ENCODE data around the gene HM13. TPM values are rescaled to one million over a fixed set of nuclear protein-coding genes. Genes with fewer than 3 reads are reported as not detected.

Gene HM13
- total and polyA plus RNA-seq, 4 donors = 57.6 to 210 (median 99.1) TPM

- 13% methylated on average over 31 of the region's 31 CpGs for WGBS
- H3K36me3 ChIP-seq (ENCODE audit: control insufficient read depth in 4 of 4, insufficient read depth in 3 of 4, low read depth in 1 of 4, low read length in 3 of 4) = no peaks in the 10 kb centered on the region
- H3K27ac ChIP-seq (ENCODE audit: low read depth in 1 of 2, low read length in 2 of 2) = peak overlapping the region; percentile 6 to 14
- no peak overlapping the region for H3K9ac ChIP-seq (ENCODE audit: low read depth in 1 of 2, low read length in 2 of 2)
- TF ChIP-seq SP1 (IDR thresholded peaks at IDR 0.05) (peak; percentile 31), CTCF (IDR thresholded peaks at IDR 0.05; ENCODE audit: low read depth, low read length, missing input control) (no peak), JUND (IDR thresholded peaks at IDR 0.05) (peak in 1 of 2 donors; percentile 20), NR2F2 (IDR thresholded peaks at IDR 0.05) (peak; percentile 95), RXRA (IDR thresholded peaks at IDR 0.05) (no peak)
- peak; percentile 43 for DNase-seq (ENCODE audit: low spot score)
- peaks cover 0 to 4% (median 2%) of the 10 kb centered on the region in 4 donors for H3K27me3 ChIP-seq (ENCODE audit: control insufficient read depth in 4 of 4, insufficient read depth in 4 of 4, low read length in 3 of 4)
- H3K4me3 ChIP-seq (ENCODE audit: low read depth in 1 of 3, low read length in 3 of 3) = no peak overlapping the region
- no peaks in the 10 kb centered on the region for H3K9me3 ChIP-seq (ENCODE audit: control insufficient read depth in 4 of 4, low read length in 3 of 4)
- no peaks in the 10 kb centered on the region for H3K4me1 ChIP-seq (ENCODE audit: control insufficient read depth in 4 of 4, insufficient read depth in 4 of 4, low read length in 3 of 4)
These were observed 28.5 kb upstream of the HM13 start for GRCh38 chr20:31485450-31486339.

GRCh38 chr20:31488115-31488514 lies 26.1 kb upstream of the HM13 start:
- no peak for DNase-seq (ENCODE audit: low spot score)

More at GRCh38 chr20:31488115-31488514, 26.1 kb upstream of the HM13 start:
- Histone ChIP-seq H3K9me3 (ENCODE audit: control insufficient read depth in 4 of 4, low read length in 3 of 4) (no peaks in the 10 kb centered on the region), H3K36me3 (ENCODE audit: control insufficient read depth in 4 of 4, insufficient read depth in 3 of 4, low read depth in 1 of 4, low read length in 3 of 4) (no peaks in the 10 kb centered on the region), H3K27ac (ENCODE audit: low read depth in 1 of 2, low read length in 2 of 2) (no peak overlapping the region), H3K27me3 (ENCODE audit: control insufficient read depth in 4 of 4, insufficient read depth in 4 of 4, low read length in 3 of 4) (peaks cover 0 to 4% (median 2%) of the 10 kb centered on the region in 4 donors), H3K9ac (ENCODE audit: low read depth in 1 of 2, low read length in 2 of 2) (no peak overlapping the region), H3K4me3 (ENCODE audit: low read depth in 1 of 3, low read length in 3 of 3) (no peak overlapping the region), H3K4me1 (ENCODE audit: control insufficient read depth in 4 of 4, insufficient read depth in 4 of 4, low read length in 3 of 4) (no peaks in the 10 kb centered on the region)
- WGBS = 74% methylated on average over 2 of the region's 2 CpGs
- no peak for TF ChIP-seq FOXA2 (IDR thresholded peaks at IDR 0.05)
- no peak for TF ChIP-seq GABPA (IDR thresholded peaks at IDR 0.05 in 1 of 2, conservative IDR thresholded peaks at IDR 0.05 in 1 of 2)
- TF ChIP-seq REST (IDR thresholded peaks at IDR 0.05) = no peak
- TF ChIP-seq RAD21 (IDR thresholded peaks at IDR 0.05) = no peak

Data from liver (tissue), 9 donors.